Activated T-cell treated with anti-CD3 and anti-CD28 coated beads for 48 hours (primary cell): ENCODE measurements around the gene UBE2V1.

Experiments used
- DNase-seq: peaks from one replicate; pipeline ENCODE4 v3.0.0-alpha.2; 2020; ENCODE audit warnings: low read depth

The UBE2V1 gene

GRCh38 chr20:50062006-50062838 lies 50.7 kb downstream of the UBE2V1 start:
- DNase-seq, result no peak

- no peak for DNase-seq
Observed at GRCh38 chr20:50061151-50062005, 51.6 kb downstream of the UBE2V1 start.

GRCh38 chr20:50058662-50059402 lies 54.1 kb downstream of the UBE2V1 start:
- no peak for DNase-seq

GRCh38 chr20:50057714-50058053 lies 55.3 kb downstream of the UBE2V1 start:
- DNase-seq, result no peak

GRCh38 chr20:50056951-50057713 lies 55.8 kb downstream of the UBE2V1 start:
- DNase-seq, result no peak

GRCh38 chr20:50056408-50056926 lies 56.5 kb downstream of the UBE2V1 start:
- DNase-seq, result no peak

- no peak for DNase-seq
Observed at GRCh38 chr20:50055524-50056083, 57.3 kb downstream of the UBE2V1 start.

- no peak for DNase-seq
Observed at GRCh38 chr20:50054626-50055511, 58.1 kb downstream of the UBE2V1 start.

GRCh38 chr20:50054231-50054547 lies 58.8 kb downstream of the UBE2V1 start:
- no peak for DNase-seq

GRCh38 chr20:50053362-50054230 lies 59.4 kb downstream of the UBE2V1 start:
- DNase-seq, result no peak

GRCh38 chr20:50052550-50053361 lies 60.2 kb downstream of the UBE2V1 start:
- no peak for DNase-seq

- DNase-seq, result no peak
Observed at GRCh38 chr20:50050660-50051308, 62.2 kb downstream of the UBE2V1 start.

- no peak for DNase-seq
Observed at GRCh38 chr20:50050214-50050613, 62.7 kb downstream of the UBE2V1 start.

GRCh38 chr20:50049442-50050026 lies 63.4 kb downstream of the UBE2V1 start:
- no peak for DNase-seq

GRCh38 chr20:50048420-50049166 lies 64.4 kb downstream of the UBE2V1 start:
- peak; percentile 27 for DNase-seq

- no peak for DNase-seq
Observed at GRCh38 chr20:50044353-50044960, 68.5 kb downstream of the UBE2V1 start.
